Effector memory CD8-positive, alpha-beta T cell (primary cell): ENCODE data around the gene CDRT15.
A peak's percentile ranks its signal among the peaks of the same experiment; 100 is the strongest.
"Not testable (repeated sequence)": the region's sequence is repeated elsewhere in the genome, so short reads cannot be mapped to it uniquely, and the experiment has no call there.

ENCODE experiments used
- ATAC-seq: fragments of 150-1000 bp; cut with Tn5 transposase; replicated peaks from 2 replicates; pipeline ENCODE4 v1.10.0; 2021; ENCODE audit warnings: mild to moderate bottlenecking, moderate library complexity
- DNase-seq, 3 experiments: peaks; one replicate each; pipeline ENCODE4 v3.0.0; 2021
- H3K27ac Mint-ChIP-seq, 2 donors: one replicate each; pipeline ENCODE4 v1.8.0; 2022; ENCODE audit warnings: mild to moderate bottlenecking in 2 of 2, mixed read lengths in 2 of 2, moderate library complexity in 2 of 2
- H3K27me3 Mint-ChIP-seq, 2 donors: one replicate each; pipeline ENCODE4 v1.8.0; 2022; ENCODE audit warnings: mixed read lengths in 2 of 2
- H3K36me3 Mint-ChIP-seq: one replicate; pipeline ENCODE4 v1.8.0; 2022; ENCODE audit warnings: mild to moderate bottlenecking, moderate library complexity, mixed read lengths; ENCODE audit not compliant: insufficient read depth
- H3K4me1 Mint-ChIP-seq, 2 donors: one replicate each; pipeline ENCODE4 v1.8.0; 2022; ENCODE audit warnings: low read depth in 2 of 2, mixed read lengths in 2 of 2
- H3K4me3 Mint-ChIP-seq, 2 donors: one replicate each; pipeline ENCODE4 v1.8.0; 2022; ENCODE audit warnings: mild to moderate bottlenecking in 2 of 2, mixed read lengths in 2 of 2, moderate library complexity in 2 of 2
- H3K9me3 Mint-ChIP-seq, 2 donors: one replicate each; pipeline ENCODE4 v1.8.0; 2022; ENCODE audit warnings: mixed read lengths in 2 of 2
- total RNA-seq, 9 experiments: gene quantifications; one replicate each; lab custom pipeline; 2026; lab: John Stamatoyannopoulos, UW

CDRT15 gene
- 0 reads per million in 9 experiments for total RNA-seq

GRCh38 chr17:14236762-14237161 lies at the start of gene CDRT15:
TSS of gene CDRT15 (minus strand) at chr17:14236862. CDS start at chr17:14236833, 29 bp downstream.
- not testable (repeated sequence) for H3K4me1 Mint-ChIP-seq, H3K27ac Mint-ChIP-seq, H3K36me3 Mint-ChIP-seq, H3K9me3 Mint-ChIP-seq, ATAC-seq, H3K4me3 Mint-ChIP-seq, H3K27me3 Mint-ChIP-seq, DNase-seq

GRCh38 chr17:14282726-14283125 lies 46.1 kb upstream of the CDRT15 start:
- Mint-ChIP-seq H3K4me3 (no peak overlapping the region), H3K9me3 (no peaks in the 10 kb centered on the region), H3K27ac (no peak overlapping the region), H3K27me3 (peaks cover 44 to 52% of the 10 kb centered on the region in 2 donors), H3K4me1 (no peaks in the 10 kb centered on the region), H3K36me3 (peaks cover 6% of the 10 kb centered on the region)
- no peak for DNase-seq
- ATAC-seq: no peak

GRCh38 chr17:14281530-14281929 lies 44.9 kb upstream of the CDRT15 start:
- H3K27me3 Mint-ChIP-seq: peaks cover 55 to 60% of the 10 kb centered on the region in 2 donors
- H3K36me3 Mint-ChIP-seq: peaks cover 6% of the 10 kb centered on the region
- ATAC-seq: no peak
- H3K4me1 Mint-ChIP-seq: no peaks in the 10 kb centered on the region
- DNase-seq: no peak
- H3K4me3 Mint-ChIP-seq: no peak overlapping the region
- no peaks in the 10 kb centered on the region for H3K9me3 Mint-ChIP-seq
- no peak overlapping the region for H3K27ac Mint-ChIP-seq

DNA sequence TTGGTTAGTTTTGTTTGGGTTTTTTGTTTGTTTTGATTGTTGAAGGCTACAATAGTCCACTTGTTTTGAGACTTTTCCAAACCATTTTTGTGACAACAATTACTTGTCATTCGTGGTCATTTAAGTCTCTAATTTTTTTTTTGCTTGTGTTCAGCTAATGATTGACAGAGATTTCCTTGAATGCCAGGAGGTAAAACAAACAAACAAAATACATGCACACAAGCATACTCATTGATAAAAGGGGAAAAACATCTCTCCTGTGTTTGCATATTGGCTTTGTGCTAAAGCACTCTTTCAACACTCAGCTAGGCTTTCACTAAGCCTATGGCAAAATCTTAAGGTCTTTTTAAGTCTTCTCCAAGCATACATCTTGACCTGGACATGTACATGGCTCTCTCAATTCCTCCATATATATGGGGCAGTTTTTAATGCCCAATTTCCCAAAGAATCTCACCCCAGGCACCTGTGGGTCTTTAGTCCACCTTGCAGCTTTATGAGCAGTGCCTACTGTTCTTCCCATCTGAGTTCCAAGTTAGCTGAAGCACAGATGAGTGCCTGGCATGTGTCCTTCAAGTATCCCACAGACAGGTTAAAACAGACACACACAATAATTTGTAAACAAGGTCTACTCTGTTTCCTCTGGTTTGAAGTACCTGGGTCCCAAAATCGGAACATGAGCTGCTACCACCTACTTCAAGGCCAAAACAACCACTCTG lies 40.0 kb upstream of the CDRT15 start:
- Mint-ChIP-seq H3K27me3 (peaks cover 29 to 33% of the 10 kb centered on the region in 2 donors), H3K36me3 (peaks cover 2% of the 10 kb centered on the region), H3K9me3 (no peaks in the 10 kb centered on the region), H3K4me1 (no peaks in the 10 kb centered on the region), H3K4me3 (no peak overlapping the region), H3K27ac (no peak overlapping the region)
- DNase-seq (no peak), ATAC-seq (no peak)

- no peak overlapping the region for H3K27ac Mint-ChIP-seq
- no peak for ATAC-seq
These were observed 33.8 kb upstream of the CDRT15 start for GRCh38 chr17:14270508-14270907.

GRCh38 chr17:14269473-14269872 lies 32.8 kb upstream of the CDRT15 start:
- no peak for DNase-seq
- H3K27ac Mint-ChIP-seq: no peak overlapping the region
- peaks cover 0 to 4% of the 10 kb centered on the region in 2 donors for H3K27me3 Mint-ChIP-seq
- H3K9me3 Mint-ChIP-seq: no peaks in the 10 kb centered on the region
- ATAC-seq: no peak
- H3K4me3 Mint-ChIP-seq: no peak overlapping the region
- H3K36me3 Mint-ChIP-seq: no peaks in the 10 kb centered on the region
- peaks cover 0 to 2% of the 10 kb centered on the region in 2 donors for H3K4me1 Mint-ChIP-seq

More at GRCh38 chr17:14270508-14270907, 33.8 kb upstream of the CDRT15 start:
- DNase-seq: no peak
- peaks cover 0 to 7% of the 10 kb centered on the region in 2 donors for H3K27me3 Mint-ChIP-seq
- H3K9me3 Mint-ChIP-seq: no peaks in the 10 kb centered on the region
- H3K4me1 Mint-ChIP-seq: peaks cover 0 to 2% of the 10 kb centered on the region in 2 donors
- no peak overlapping the region for H3K4me3 Mint-ChIP-seq
- H3K36me3 Mint-ChIP-seq: no peaks in the 10 kb centered on the region

DNA sequence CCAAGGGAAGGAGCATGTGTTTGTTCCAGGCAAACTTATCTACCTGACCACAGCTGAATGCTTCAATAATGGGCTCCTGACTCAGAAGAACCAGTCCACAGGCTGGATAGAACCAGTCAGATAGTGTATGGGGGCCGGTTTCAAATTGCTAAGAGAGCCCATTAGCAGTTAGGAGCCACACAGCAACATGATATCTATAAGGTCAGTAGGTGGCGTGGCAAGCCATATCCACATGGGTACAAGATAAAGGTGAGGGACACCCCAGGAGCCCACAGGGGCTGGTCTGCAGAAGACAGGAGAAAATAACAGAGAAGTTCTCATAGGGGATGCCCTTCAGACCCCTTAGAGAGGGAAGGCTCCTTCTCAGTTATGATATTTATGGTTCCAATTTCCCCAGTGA lies 31.6 kb upstream of the CDRT15 start:
- DNase-seq (peak in 1 of 3 experiments; percentile 2), ATAC-seq (peak; percentile 31)
- no peak overlapping the region for H3K27ac Mint-ChIP-seq
- no peaks in the 10 kb centered on the region for H3K9me3 Mint-ChIP-seq
- peaks cover 0 to 2% of the 10 kb centered on the region in 2 donors for H3K4me1 Mint-ChIP-seq
- H3K36me3 Mint-ChIP-seq: no peaks in the 10 kb centered on the region
- no peak overlapping the region for H3K4me3 Mint-ChIP-seq
- H3K27me3 Mint-ChIP-seq: no peaks in the 10 kb centered on the region

DNA sequence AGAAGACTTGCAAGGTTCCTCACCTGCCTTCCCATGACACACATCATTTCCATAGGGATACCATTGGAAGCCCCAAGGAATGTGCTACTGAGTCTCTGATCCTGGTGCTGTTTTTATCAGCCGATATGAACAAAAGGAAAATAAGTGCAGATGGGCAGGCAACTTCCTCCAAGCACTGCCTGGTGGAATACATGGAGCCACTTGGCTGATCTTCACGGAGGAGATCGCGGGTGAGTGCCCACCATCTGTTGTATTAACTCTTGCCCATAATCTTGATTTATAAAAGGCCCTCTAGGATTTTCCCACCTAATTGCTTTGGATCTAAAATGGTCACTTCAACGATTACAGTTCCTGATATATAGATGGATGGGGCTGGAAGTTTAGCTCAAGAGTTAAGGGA lies 24.7 kb upstream of the CDRT15 start:
- Mint-ChIP-seq H3K36me3 (no peaks in the 10 kb centered on the region), H3K4me3 (no peak overlapping the region), H3K9me3 (no peaks in the 10 kb centered on the region), H3K27me3 (peaks cover 2 to 11% of the 10 kb centered on the region in 2 donors), H3K27ac (no peak overlapping the region), H3K4me1 (no peaks in the 10 kb centered on the region)
- ATAC-seq (no peak), DNase-seq (no peak)

- H3K4me1 Mint-ChIP-seq: no peaks in the 10 kb centered on the region
- no peaks in the 10 kb centered on the region for H3K9me3 Mint-ChIP-seq
- H3K4me3 Mint-ChIP-seq: no peak overlapping the region
- H3K27me3 Mint-ChIP-seq: peaks cover 8 to 9% of the 10 kb centered on the region in 2 donors
- no peak overlapping the region for H3K27ac Mint-ChIP-seq
- ATAC-seq (no peak), DNase-seq (no peak)
- no peaks in the 10 kb centered on the region for H3K36me3 Mint-ChIP-seq
These were observed 9.0 kb upstream of the CDRT15 start for GRCh38 chr17:14245629-14246028.

- DNase-seq: no peak
- Mint-ChIP-seq H3K27me3 (peaks cover 8 to 9% of the 10 kb centered on the region in 2 donors), H3K36me3 (no peaks in the 10 kb centered on the region), H3K9me3 (no peaks in the 10 kb centered on the region), H3K4me3 (no peak overlapping the region), H3K27ac (no peak overlapping the region), H3K4me1 (no peaks in the 10 kb centered on the region)
- ATAC-seq: no peak
These were observed 8.3 kb upstream of the CDRT15 start for GRCh38 chr17:14245002-14245401.

DNA sequence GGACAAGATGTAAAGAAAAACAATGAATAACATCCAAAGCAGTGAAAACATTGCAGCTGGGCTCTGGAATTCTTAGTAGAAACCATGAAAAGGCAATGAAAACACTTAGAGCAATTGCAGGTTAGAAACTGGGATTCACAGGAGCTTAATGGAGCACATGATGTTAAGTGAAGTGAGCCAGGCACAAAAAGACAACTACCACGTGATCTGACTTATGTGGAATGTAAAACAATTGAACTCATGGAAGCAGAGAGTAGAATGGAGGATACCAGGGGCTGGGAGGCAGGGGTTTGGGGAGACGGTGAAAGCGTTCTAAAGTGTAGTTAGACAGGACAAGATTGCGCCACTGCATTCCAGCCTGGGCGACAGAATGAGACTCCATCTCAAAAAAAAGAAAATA lies 2.6 kb upstream of the CDRT15 start:
- not testable (repeated sequence) for H3K4me3 Mint-ChIP-seq, H3K27me3 Mint-ChIP-seq, H3K36me3 Mint-ChIP-seq, H3K9me3 Mint-ChIP-seq, DNase-seq, H3K4me1 Mint-ChIP-seq, H3K27ac Mint-ChIP-seq, ATAC-seq

DNA sequence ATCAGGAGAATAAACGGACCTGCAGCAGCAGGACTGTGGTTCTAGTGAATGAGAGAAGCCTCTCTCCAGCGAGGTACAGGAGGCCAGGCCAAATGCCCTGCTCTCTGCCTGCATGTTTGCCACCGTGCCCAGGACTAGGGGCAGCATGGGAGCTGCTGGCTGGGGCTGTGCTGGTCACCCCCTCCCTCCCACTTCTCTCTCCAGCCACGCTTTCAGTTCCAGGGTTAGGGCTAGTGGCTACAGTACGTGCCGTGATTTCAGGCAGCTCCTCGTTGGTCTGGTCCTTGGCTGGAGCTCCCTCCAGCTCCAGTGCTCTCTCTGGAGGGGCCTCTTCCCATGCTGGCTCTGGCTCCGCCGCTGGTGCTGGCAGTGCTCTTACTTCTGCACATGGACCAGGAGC lies 630 bp downstream of the CDRT15 start:
- not testable (repeated sequence) for H3K27ac Mint-ChIP-seq, H3K4me1 Mint-ChIP-seq, H3K36me3 Mint-ChIP-seq, H3K4me3 Mint-ChIP-seq, ATAC-seq, H3K9me3 Mint-ChIP-seq, H3K27me3 Mint-ChIP-seq, DNase-seq

- not testable (repeated sequence) for H3K4me3 Mint-ChIP-seq, ATAC-seq, H3K36me3 Mint-ChIP-seq, H3K4me1 Mint-ChIP-seq, H3K27ac Mint-ChIP-seq, H3K9me3 Mint-ChIP-seq, DNase-seq, H3K27me3 Mint-ChIP-seq
These were observed 1.6 kb downstream of the CDRT15 start for GRCh38 chr17:14235047-14235446.

DNA sequence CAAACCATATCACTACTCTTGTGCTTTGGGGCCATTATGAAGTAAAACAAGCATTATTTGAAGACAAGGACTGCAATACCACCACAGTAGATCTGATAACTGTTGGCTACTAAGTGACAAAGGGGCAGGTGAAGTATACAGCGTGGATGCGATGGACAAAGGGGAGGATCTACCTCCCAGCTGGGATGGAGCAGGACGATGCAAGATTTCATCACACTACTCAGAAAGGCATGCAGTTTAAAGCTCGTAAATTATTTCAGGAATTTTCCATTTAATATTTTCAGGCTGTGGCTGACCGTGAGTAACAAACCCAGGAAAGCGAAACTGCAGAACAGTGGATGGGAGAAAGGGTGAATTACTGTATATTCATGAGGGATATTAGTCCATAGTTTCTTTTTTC lies 5.5 kb downstream of the CDRT15 start:
- H3K9me3 Mint-ChIP-seq, H3K4me3 Mint-ChIP-seq: not testable (repeated sequence)

More for the DNA sequence above, 5.5 kb downstream of the CDRT15 start:
- not testable (repeated sequence) for H3K27ac Mint-ChIP-seq, H3K36me3 Mint-ChIP-seq, ATAC-seq, H3K4me1 Mint-ChIP-seq, DNase-seq, H3K27me3 Mint-ChIP-seq
